D721Med (cell line): Measurements from ENCODE around the gene HBG1.

ENCODE experiments used
- DNase-seq: peaks from one replicate; pipeline ENCODE4 v3.0.0; 2011; ENCODE audit warnings: low spot score; ENCODE audit not compliant: insufficient read length
- FAIRE-seq: peaks from 2 replicates; lab custom pipeline; 2011; peaks lifted over from hg19 to GRCh38; lab: Jason Lieb, UNC
- CTCF ChIP-seq: IDR thresholded peaks from 2 replicates; pipeline ENCODE4 v1.5.1; 2012; ENCODE audit warnings: mild to moderate bottlenecking, control low read depth; ENCODE audit not compliant: insufficient read depth; ENCODE audit errors: missing control alignments

The HBG1 gene

GRCh38 chr11:5243816-5244180 is 5.9 kb downstream of the HBG1 start:
- FAIRE-seq (no peak), DNase-seq (no peak)
- TF ChIP-seq CTCF, result no peak

- FAIRE-seq, result no peak
- DNase-seq, result no peak
- no peak for TF ChIP-seq CTCF
These were observed 6.5 kb downstream of the HBG1 start for GRCh38 chr11:5242933-5243815.

- DNase-seq (no peak), FAIRE-seq (no peak)
- no peak for TF ChIP-seq CTCF
These were observed 7.4 kb downstream of the HBG1 start for GRCh38 chr11:5242208-5242607.

- DNase-seq, result no peak
- no peak for TF ChIP-seq CTCF
- FAIRE-seq, result no peak
These were observed 8.2 kb downstream of the HBG1 start for GRCh38 chr11:5241458-5241857.

- DNase-seq (no peak), FAIRE-seq (no peak)
- TF ChIP-seq CTCF, result no peak
These were observed 9.2 kb downstream of the HBG1 start for GRCh38 chr11:5240458-5240857.

GRCh38 chr11:5240056-5240455 is 9.6 kb downstream of the HBG1 start:
- FAIRE-seq (no peak), DNase-seq (no peak)
- no peak for TF ChIP-seq CTCF

- DNase-seq (no peak), FAIRE-seq (no peak)
- no peak for TF ChIP-seq CTCF
These were observed 10.6 kb downstream of the HBG1 start for GRCh38 chr11:5239046-5239445.
